Measurements from ENCODE around the gene CREB3L2. TPM values are rescaled to one million over a fixed set of nuclear protein-coding genes. Genes with fewer than 3 reads are reported as not detected.

Gene CREB3L2
- total and polyA plus RNA-seq, 2 of the 13 experiments (the other 11 are each of a cell fraction or from before 2014, with no cell fraction given) = 22.1 to 41.1 TPM

- H3K27ac ChIP-seq (ENCODE audit: extremely low read length, insufficient read depth, low read length) = no peak overlapping the region
- ATAC-seq (no peak), FAIRE-seq (no peak), DNase-seq (ENCODE audit: low spot score) (no peak)
- H3K9me3 ChIP-seq (ENCODE audit: low read length) = no peaks in the 10 kb centered on the region
- BruUV-seq (replicated peaks) = no TSS peak
- WGBS (ENCODE audit: low lambda C conversion rate) = 76% methylated on average over 4 of the region's 4 CpGs
- no peaks in the 10 kb centered on the region for H3K36me3 ChIP-seq (replicated peaks in 1 of 2; ENCODE audit: control insufficient read depth in 1 of 2, insufficient read depth in 2 of 2, low read length in 2 of 2)
- no peaks in the 10 kb centered on the region for H4K20me1 ChIP-seq (ENCODE audit: insufficient read depth, low read length)
- TF ChIP-seq GATA4 (IDR thresholded peaks at IDR 0.05; ENCODE audit: borderline replicate concordance, low read depth) (no peak), POLR2A (IDR thresholded peaks at IDR 0.05; ENCODE audit: insufficient read depth in 1 of 2, low read depth in 2 of 2, low read length in 2 of 2) (no peak), SP5 (CRISPR knock-in tag; IDR thresholded peaks at IDR 0.05; ENCODE audit: borderline replicate concordance, low read depth) (no peak), SIX4 (CRISPR knock-in tag; IDR thresholded peaks at IDR 0.05) (no peak), YEATS4 (CRISPR knock-in tag; IDR thresholded peaks at IDR 0.05; ENCODE audit: borderline replicate concordance) (no peak), ZNF513 (CRISPR knock-in tag; conservative IDR thresholded peaks at IDR 0.05) (no peak), WIZ (CRISPR knock-in tag; IDR thresholded peaks at IDR 0.05) (no peak), ZNF274 (CRISPR knock-in tag; IDR thresholded peaks at IDR 0.05) (no peak)
- intact Hi-C loops (cut with micrococcal nuclease; ENCODE audit: unreplicated experiment) (no loop called here), in situ Hi-C loops (cut with HindIII; ENCODE audit: extremely low pct_ligation_motif_present, low pct_unique_long_range_greater_than_20kb) (loop anchor here (25.0 kb wide), 1 partner anchor 713 kb away; no protein-coding TSS in a partner anchor)
- POLR2A ChIA-PET = no interaction called here
- H3K79me2 ChIP-seq (ENCODE audit: insufficient read depth, low read length) = no peaks in the 10 kb centered on the region
- no peaks in the 10 kb centered on the region for H3K27me3 ChIP-seq (ENCODE audit: control insufficient read depth in 1 of 2, insufficient read depth in 2 of 2, low read length in 2 of 2)
- no peak overlapping the region for H3K4me3 ChIP-seq (replicated peaks in 1 of 3; ENCODE audit: insufficient read depth in 1 of 3, low read depth in 2 of 3, low read length in 3 of 3)
- no peak overlapping the region for H2AFZ ChIP-seq (ENCODE audit: low read length)
- CTCF ChIA-PET (ENCODE audit: low intra/inter-chr PET ratio, low total read pairs) = no interaction called here
- H3K4me1 ChIP-seq (ENCODE audit: insufficient read depth, low read length) = peaks cover 2% of the 10 kb centered on the region
- no peak overlapping the region for H3K4me2 ChIP-seq (ENCODE audit: low read depth, low read length)
- no peak overlapping the region for H3K9ac ChIP-seq (ENCODE audit: insufficient read depth, low read depth, low read length)
Measured at GRCh38 chr7:138024765-138025164, 22.9 kb upstream of the CREB3L2 start.

DNA sequence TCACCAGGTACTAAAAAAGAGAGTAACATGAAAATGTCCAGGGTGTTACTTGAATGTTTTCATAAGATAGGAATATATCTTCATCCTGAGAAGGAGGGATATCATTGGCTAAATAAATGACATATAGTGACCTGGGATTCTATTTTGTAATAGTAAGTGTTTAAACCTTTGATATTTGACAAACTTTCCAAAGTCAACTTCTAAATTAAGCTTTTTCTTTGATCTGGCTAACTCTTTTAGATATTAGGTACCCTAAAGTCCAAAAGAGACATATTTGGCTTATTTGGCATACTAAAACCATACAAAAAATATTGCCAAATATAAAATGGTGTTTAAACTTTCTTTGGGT is 22.4 kb upstream of the CREB3L2 start:
- no peak overlapping the region for H3K4me2 ChIP-seq (ENCODE audit: low read depth, low read length)
- H3K79me2 ChIP-seq (ENCODE audit: insufficient read depth, low read length) = no peaks in the 10 kb centered on the region
- H4K20me1 ChIP-seq (ENCODE audit: insufficient read depth, low read length) = no peaks in the 10 kb centered on the region
- H3K9me3 ChIP-seq (ENCODE audit: low read length) = no peaks in the 10 kb centered on the region
- no peaks in the 10 kb centered on the region for H3K27me3 ChIP-seq (ENCODE audit: control insufficient read depth in 1 of 2, insufficient read depth in 2 of 2, low read length in 2 of 2)
- ATAC-seq (no peak), DNase-seq (ENCODE audit: low spot score) (no peak), FAIRE-seq (no peak)
- H3K4me1 ChIP-seq (ENCODE audit: insufficient read depth, low read length) = no peaks in the 10 kb centered on the region
- BruUV-seq (replicated peaks) = no TSS peak
- POLR2A ChIA-PET = no interaction called here
- H2AFZ ChIP-seq (ENCODE audit: low read length) = no peak overlapping the region
- CTCF ChIA-PET (ENCODE audit: low intra/inter-chr PET ratio, low total read pairs) = no interaction called here
- no peaks in the 10 kb centered on the region for H3K36me3 ChIP-seq (replicated peaks in 1 of 2; ENCODE audit: control insufficient read depth in 1 of 2, insufficient read depth in 2 of 2, low read length in 2 of 2)
- intact Hi-C loops (cut with micrococcal nuclease; ENCODE audit: unreplicated experiment) (no loop called here), in situ Hi-C loops (cut with HindIII; ENCODE audit: extremely low pct_ligation_motif_present, low pct_unique_long_range_greater_than_20kb) (loop anchor here (25.0 kb wide), 1 partner anchor 713 kb away; no protein-coding TSS in a partner anchor)
- no peak overlapping the region for H3K27ac ChIP-seq (ENCODE audit: extremely low read length, insufficient read depth, low read length)
- no peak overlapping the region for H3K4me3 ChIP-seq (replicated peaks in 1 of 3; ENCODE audit: insufficient read depth in 1 of 3, low read depth in 2 of 3, low read length in 3 of 3)
- TF ChIP-seq KLF12 (CRISPR knock-in tag; IDR thresholded peaks at IDR 0.05; ENCODE audit: borderline replicate concordance) (no peak), GATAD2A (CRISPR knock-in tag; IDR thresholded peaks at IDR 0.05) (no peak), NAIF1 (CRISPR knock-in tag; IDR thresholded peaks at IDR 0.05; ENCODE audit: borderline replicate concordance) (no peak), XRCC5 (optimal IDR thresholded peaks at IDR 0.05; ENCODE audit: low read length) (no peak), TOE1 (CRISPR knock-in tag; IDR thresholded peaks at IDR 0.05) (no peak), PRDM15 (CRISPR knock-in tag; IDR thresholded peaks at IDR 0.05) (no peak)
- H3K9ac ChIP-seq (ENCODE audit: insufficient read depth, low read depth, low read length) = no peak overlapping the region
